Adrenal gland (tissue), 12 donors: ENCODE measurements around the gene PDCD1. TPM values are rescaled to one million over a fixed set of nuclear protein-coding genes. Genes with fewer than 3 reads are reported as not detected.
A peak's percentile ranks its signal among the peaks of the same experiment; 100 is the strongest.

Experiments used
- DNase-seq, 7 donors: peaks; one replicate each; pipeline ENCODE4 v3.0.0-alpha.2; 2019 to 2020
- H3K27ac ChIP-seq, 5 donors: fragments of 200-600 bp; sonication (generic) in 4 of 5; 1 replicate in 3 of 5; 2 replicates in 2 of 5; pipeline versions ENCODE4 v1.5.1 to v1.8.0; 2016 to 2020; ENCODE audit warnings: mild to moderate bottlenecking in 1 of 5
- H3K27me3 ChIP-seq: fragments of 200-600 bp; 2 replicates; pipeline ENCODE4 v1.8.0; 2021
- H3K36me3 ChIP-seq, 2 donors: fragments of 200-600 bp; replicated peaks in 1 of 2; 1 replicate in 1 of 2; 2 replicates in 1 of 2; pipeline versions ENCODE4 v1.5.1 to v1.8.0; 2018 to 2022
- H3K4me1 ChIP-seq, 2 donors: fragments of 200-600 bp; replicated peaks in 1 of 2; 1 replicate in 1 of 2; 2 replicates in 1 of 2; pipeline versions ENCODE4 v1.5.1 to v1.8.0; 2018 to 2021
- H3K4me3 ChIP-seq, 4 donors: fragments of 200-600 bp; sonication (generic) in 3 of 4; one replicate each; pipeline ENCODE4 v1.5.1; 2016 to 2018
- H3K9me3 ChIP-seq, 3 donors: fragments of 200-600 bp; sonication (generic) in 1 of 3; replicated peaks in 1 of 3; 1 replicate in 2 of 3; 2 replicates in 1 of 3; pipeline versions ENCODE4 v1.5.1 to v1.8.0; 2016 to 2021
- POLR2A ChIP-seq, 2 donors: fragments of 450-650 bp; IDR thresholded peaks; one replicate each; pipeline ENCODE4 v1.6.1; 2017; ENCODE audit warnings: antibody characterized with exemption in 2 of 2, mild to moderate bottlenecking in 2 of 2, moderate library complexity in 1 of 2
- WGBS, 4 donors: extraction: QIAGEN DNeasy Blood & Tissue Kit in 2 of 4; methylation state at CpG; one replicate each; pipeline versions ENCODE4 v1.1.5 to v1.1.7; 2013 to 2017; 5-methylcytosine and 5-hydroxymethylcytosine counted together
- intact Hi-C, 2 donors: fragments of 100-400 bp; cut with DNase I; formaldehyde crosslinking; loops; one replicate each; pipeline versions ENCODE4 v1.14.1 to v1.15.0; 2022 to 2023
- polyA plus RNA-seq, 3 donors: library from polyadenylated mRNA; stranded (reverse); fragments of 200-250 nt in 2 of 3; fragments of 350-450 nt in 1 of 3; fragmentation: Illumina TruSeq in 1 of 3; extraction: RNeasy Lipid Tissue Mini Kit (QIAGEN cat#74804) in 1 of 3; gene quantifications; one replicate each; pipeline ENCODE4 v1.2.3, GENCODE V29; 2013 to 2014
- total RNA-seq, 9 donors: library from RNA; depleted of rRNA in 4 of 9; stranded (reverse); fragments of >200 nt in 4 of 9; fragments of 120-200 nt in 1 of 9; fragmentation: NEBNext Ultra II Directional in 1 of 9; extraction: Animal tissue kit (Norgen Biotek cat#: 25700) in 1 of 9; gene quantifications; one replicate each; pipeline versions ENCODE4 v1.1.0 to v1.2.4, GENCODE V29; 2013 to 2023
- TF ChIP-seq, protein P1 (sequence below), 6 experiments: fragments of 450-650 bp in 4 of 6; fragments of 200-600 bp in 2 of 6; sonication (generic) in 1 of 6; IDR thresholded peaks; 1 replicate in 5 of 6; 2 replicates in 1 of 6; pipeline versions ENCODE4 v1.5.1 to v1.8.0; 2016 to 2021; ENCODE audit warnings: antibody characterized with exemption in 6 of 6, mild to moderate bottlenecking in 2 of 6, moderate library complexity in 1 of 6
- donor health status: healthy with polysubstance abuse.
- donor health status: Bipolar disorder and iron deficiency.
- donor health status: DM: yes; HTN: yes; CAD: no.
- donor health status: DM: no; HTN: no; CAD: no.
- donor health status: DM: no; HTN: no; CAD: no.
- donor health status: DM: yes; HTN: yes; CAD: no.

The PDCD1 gene
- total and polyA plus RNA-seq, 12 donors = 0.23 to 2.0 (median 0.45) TPM; not detected in 4

DNA sequence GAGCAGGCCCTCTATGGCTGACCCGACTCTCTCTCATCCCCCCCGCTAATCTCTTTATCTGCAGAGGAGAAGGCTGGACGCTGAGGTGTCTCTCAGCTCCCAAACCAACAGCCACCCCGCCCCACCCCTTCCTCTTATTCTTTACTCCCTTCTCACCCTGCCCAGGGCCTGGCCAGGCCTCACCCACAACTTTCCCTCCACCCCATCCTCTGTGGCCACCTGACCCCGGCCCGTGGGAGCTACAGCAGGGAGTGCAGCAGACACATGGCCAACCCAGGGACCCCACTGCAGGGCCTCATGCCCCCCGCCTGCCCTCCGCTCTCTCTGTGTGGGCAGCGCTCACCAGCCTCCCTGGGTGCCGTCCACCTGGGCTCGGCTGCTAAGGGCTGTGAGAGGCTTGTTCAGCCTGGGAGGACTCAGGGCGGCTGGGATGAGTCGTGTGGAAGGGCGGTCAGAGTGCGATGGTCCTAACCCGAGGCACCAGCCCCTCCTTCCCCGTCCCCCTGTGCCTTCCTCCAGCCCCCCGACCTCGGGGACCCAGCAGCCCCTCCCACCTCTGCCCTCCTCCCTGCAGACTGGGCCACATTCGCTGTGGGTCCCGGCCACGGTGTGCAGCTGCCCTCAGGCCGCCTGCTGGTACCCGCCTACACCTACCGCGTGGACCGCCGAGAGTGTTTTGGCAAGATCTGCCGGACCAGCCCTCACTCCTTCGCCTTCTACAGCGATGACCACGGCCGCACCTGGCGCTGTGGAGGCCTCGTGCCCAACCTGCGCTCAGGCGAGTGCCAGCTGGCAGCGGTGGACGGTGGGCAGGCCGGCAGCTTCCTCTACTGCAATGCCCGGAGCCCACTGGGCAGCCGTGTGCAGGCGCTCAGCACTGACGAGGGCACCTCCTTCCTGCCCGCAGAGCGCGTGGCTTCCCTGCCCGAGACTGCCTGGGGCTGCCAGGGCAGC is 42.9 kb downstream of the PDCD1 start:
- peak in 2 of 7 donors; percentile 16 to 41 for DNase-seq
- WGBS, 4 donors = 76 to 87% (median 85%) methylated on average over 18 to 48 of the region's 48 CpGs
- Histone ChIP-seq H3K4me3 (no peak overlapping the region), H3K9me3 (no peaks in the 10 kb centered on the region), H3K36me3 (no peaks in the 10 kb centered on the region), H3K27ac (no peak overlapping the region), H3K27me3 (no peaks in the 10 kb centered on the region), H3K4me1 (no peaks in the 10 kb centered on the region)
- intact Hi-C loops = no loop called here
- TF ChIP-seq, protein P1, sequence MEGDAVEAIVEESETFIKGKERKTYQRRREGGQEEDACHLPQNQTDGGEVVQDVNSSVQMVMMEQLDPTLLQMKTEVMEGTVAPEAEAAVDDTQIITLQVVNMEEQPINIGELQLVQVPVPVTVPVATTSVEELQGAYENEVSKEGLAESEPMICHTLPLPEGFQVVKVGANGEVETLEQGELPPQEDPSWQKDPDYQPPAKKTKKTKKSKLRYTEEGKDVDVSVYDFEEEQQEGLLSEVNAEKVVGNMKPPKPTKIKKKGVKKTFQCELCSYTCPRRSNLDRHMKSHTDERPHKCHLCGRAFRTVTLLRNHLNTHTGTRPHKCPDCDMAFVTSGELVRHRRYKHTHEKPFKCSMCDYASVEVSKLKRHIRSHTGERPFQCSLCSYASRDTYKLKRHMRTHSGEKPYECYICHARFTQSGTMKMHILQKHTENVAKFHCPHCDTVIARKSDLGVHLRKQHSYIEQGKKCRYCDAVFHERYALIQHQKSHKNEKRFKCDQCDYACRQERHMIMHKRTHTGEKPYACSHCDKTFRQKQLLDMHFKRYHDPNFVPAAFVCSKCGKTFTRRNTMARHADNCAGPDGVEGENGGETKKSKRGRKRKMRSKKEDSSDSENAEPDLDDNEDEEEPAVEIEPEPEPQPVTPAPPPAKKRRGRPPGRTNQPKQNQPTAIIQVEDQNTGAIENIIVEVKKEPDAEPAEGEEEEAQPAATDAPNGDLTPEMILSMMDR (IDR thresholded peaks at IDR 0.05) = no peak
- no peak for TF ChIP-seq POLR2A (IDR thresholded peaks at IDR 0.05)

DNA sequence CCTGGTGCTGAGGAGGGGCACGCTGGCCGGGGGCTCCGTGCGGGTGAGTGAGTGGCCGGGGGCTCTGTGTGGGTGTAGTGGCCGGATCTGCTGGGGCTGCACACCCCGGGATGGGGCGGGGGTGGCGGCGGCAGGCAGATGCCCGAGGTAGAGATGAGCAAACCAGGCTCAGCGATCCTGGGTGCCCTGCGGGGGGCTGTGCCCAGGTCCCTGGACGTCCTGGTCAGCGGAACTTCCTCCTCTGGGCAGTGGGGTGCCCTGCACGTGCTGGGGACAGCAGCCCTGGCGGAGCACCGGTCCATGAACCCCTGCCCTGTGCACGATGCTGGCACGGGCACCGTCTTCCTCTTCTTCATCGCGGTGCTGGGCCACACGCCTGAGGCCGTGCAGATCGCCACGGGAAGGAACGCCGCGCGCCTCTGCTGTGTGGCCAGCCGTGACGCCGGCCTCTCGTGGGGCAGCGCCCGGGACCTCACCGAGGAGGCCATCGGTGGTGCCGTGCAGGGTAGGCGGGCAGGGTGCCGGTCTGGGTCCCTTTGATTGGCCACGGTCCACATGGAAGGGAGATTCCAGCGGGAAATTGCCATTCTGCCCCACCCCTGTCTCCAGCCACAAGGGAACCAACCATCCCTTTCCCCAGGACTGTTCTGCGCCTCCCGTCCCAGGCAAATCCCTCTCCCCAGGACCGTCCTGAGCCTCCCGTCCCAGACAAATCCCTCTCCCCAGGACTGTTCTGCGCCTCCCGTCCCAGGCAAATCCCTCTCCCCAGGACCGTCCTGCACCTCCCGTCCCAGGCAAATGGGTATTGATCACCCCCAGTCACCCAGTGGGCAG is 43.8 kb downstream of the PDCD1 start:
- intact Hi-C loops = no loop called here
- no peak for DNase-seq

DNA sequence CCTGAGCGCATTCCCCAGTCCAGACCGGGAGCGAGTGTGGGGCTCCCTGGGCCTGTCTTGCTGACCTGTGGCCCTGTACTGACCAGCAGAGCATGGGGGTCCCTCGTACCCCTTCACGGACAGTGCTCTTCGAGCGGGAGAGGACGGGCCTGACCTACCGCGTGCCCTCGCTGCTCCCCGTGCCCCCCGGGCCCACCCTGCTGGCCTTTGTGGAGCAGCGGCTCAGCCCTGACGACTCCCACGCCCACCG is 44.4 kb downstream of the PDCD1 start:
- H3K27ac ChIP-seq = no peak overlapping the region
- intact Hi-C loops = no loop called here
- no peaks in the 10 kb centered on the region for H3K9me3 ChIP-seq
- TF ChIP-seq, protein P1 (IDR thresholded peaks at IDR 0.05) = no peak
- TF ChIP-seq POLR2A (IDR thresholded peaks at IDR 0.05) = no peak
- WGBS, 4 donors = 85 to 100% (median 88%) methylated on average over 6 to 17 of the region's 17 CpGs
- H3K4me3 ChIP-seq = no peak overlapping the region
- no peaks in the 10 kb centered on the region for H3K36me3 ChIP-seq
- no peaks in the 10 kb centered on the region for H3K27me3 ChIP-seq
- no peak for DNase-seq
- no peaks in the 10 kb centered on the region for H3K4me1 ChIP-seq

More for the DNA sequence above, 43.8 kb downstream of the PDCD1 start:
- TF ChIP-seq POLR2A (IDR thresholded peaks at IDR 0.05) = no peak
- TF ChIP-seq, protein P1 (IDR thresholded peaks at IDR 0.05) = no peak
- no peaks in the 10 kb centered on the region for H3K9me3 ChIP-seq
- no peak overlapping the region for H3K4me3 ChIP-seq
- WGBS, 4 donors = 81 to 93% (median 91%) methylated on average over 10 to 52 of the region's 52 CpGs
- no peak overlapping the region for H3K27ac ChIP-seq
- H3K27me3 ChIP-seq = no peaks in the 10 kb centered on the region
- no peaks in the 10 kb centered on the region for H3K36me3 ChIP-seq
- H3K4me1 ChIP-seq = no peaks in the 10 kb centered on the region

DNA sequence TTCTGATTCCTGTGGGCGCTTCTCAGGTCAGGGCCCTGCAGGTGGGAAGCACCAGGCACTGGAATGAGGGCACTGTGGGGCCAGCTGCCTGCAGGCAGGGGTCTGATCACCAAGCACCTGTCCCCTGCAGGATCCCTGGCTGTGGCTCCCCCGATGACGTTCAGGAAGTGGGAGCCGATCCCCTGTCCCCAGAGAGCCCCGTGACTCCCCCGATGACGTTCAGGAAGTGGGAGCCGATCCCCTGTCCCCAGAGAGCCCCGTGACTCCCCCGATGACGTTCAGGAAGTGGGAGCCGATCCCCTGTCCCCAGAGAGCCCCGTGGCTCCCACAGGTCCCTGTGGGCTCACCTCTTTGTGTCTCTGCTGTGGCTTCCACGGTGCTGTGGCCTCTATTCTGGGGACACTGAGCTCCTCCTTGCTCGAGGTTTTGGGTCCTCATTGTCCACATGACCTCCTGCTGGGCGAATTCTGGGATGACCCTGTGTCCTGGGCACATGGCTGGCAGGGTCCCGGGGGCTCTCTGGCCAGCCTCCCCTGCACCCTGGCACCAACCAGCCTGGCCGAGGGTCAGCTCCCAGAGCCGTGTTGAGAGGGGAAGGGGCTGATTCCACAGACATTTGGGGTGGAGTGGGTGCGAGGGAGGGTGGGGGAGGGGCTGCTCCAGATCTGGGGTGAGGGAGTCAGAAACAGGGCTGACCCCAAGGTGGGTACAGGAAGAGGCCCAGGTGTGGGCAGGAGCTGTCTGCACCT is 44.9 kb downstream of the PDCD1 start:
- no peaks in the 10 kb centered on the region for H3K9me3 ChIP-seq
- no peaks in the 10 kb centered on the region for H3K4me1 ChIP-seq
- no peak overlapping the region for H3K4me3 ChIP-seq
- DNase-seq = peak in 2 of 7 donors; percentile 15 to 47
- H3K27me3 ChIP-seq = no peaks in the 10 kb centered on the region
- WGBS, 4 donors = 58 to 73% (median 60%) methylated on average over 2 to 19 of the region's 20 CpGs
- H3K36me3 ChIP-seq = no peaks in the 10 kb centered on the region
- no peak for TF ChIP-seq POLR2A (IDR thresholded peaks at IDR 0.05)
- TF ChIP-seq, protein P1 (IDR thresholded peaks at IDR 0.05) = no peak
- intact Hi-C loops = no loop called here
- H3K27ac ChIP-seq = no peak overlapping the region
